Keratinocyte (primary cell): ENCODE measurements around the gene SOX5. TPM values are rescaled to one million over a fixed set of nuclear protein-coding genes. Genes with fewer than 3 reads are reported as not detected.

ENCODE experiments used
- DNase-seq: peaks from one replicate; pipeline ENCODE4 v3.0.0-alpha.2; 2011; ENCODE audit warnings: low read depth, missing footprints, low spot score
- FAIRE-seq: peaks from 2 replicates; lab custom pipeline; 2011; peaks lifted over from hg19 to GRCh38; lab: Jason Lieb, UNC
- H2AFZ ChIP-seq: 2 replicates; pipeline ENCODE4 v1.6.0; 2012; ENCODE audit warnings: low read length, control low read depth, inconsistent platforms; ENCODE audit not compliant: control insufficient read depth
- H3K27ac ChIP-seq: 2 replicates; pipeline ENCODE4 v1.5.1; 2011; ENCODE audit warnings: low read length; ENCODE audit not compliant: control insufficient read depth, insufficient read depth
- H3K27me3 ChIP-seq: 3 replicates; pipeline ENCODE4 v1.6.0; 2011; ENCODE audit warnings: low read length; ENCODE audit not compliant: control insufficient read depth, insufficient read depth; ENCODE audit errors: extremely low read depth
- H3K36me3 ChIP-seq, 2 experiments: 2 replicates in 1 of 2; 3 replicates in 1 of 2; pipeline ENCODE4 v1.5.1; 2011; ENCODE audit warnings: low read length in 2 of 2, mild to moderate bottlenecking in 1 of 2; ENCODE audit not compliant: control insufficient read depth in 2 of 2, insufficient read depth in 2 of 2; ENCODE audit errors: extremely low read depth in 1 of 2
- H3K4me1 ChIP-seq: 3 replicates; pipeline ENCODE4 v1.5.1; 2011; ENCODE audit warnings: low read length; ENCODE audit not compliant: control insufficient read depth, insufficient read depth; ENCODE audit errors: extremely low read depth
- H3K4me2 ChIP-seq: 3 replicates; pipeline ENCODE4 v1.6.0; 2011; ENCODE audit warnings: low read depth, low read length; ENCODE audit not compliant: control insufficient read depth, insufficient read depth; ENCODE audit errors: extremely low read depth
- H3K4me3 ChIP-seq, 3 experiments: fragments of 200-600 bp in 1 of 3; sonication (generic) in 1 of 3; 2 replicates in 2 of 3; 3 replicates in 1 of 3; pipeline ENCODE4 v1.5.1; 2011 to 2016; ENCODE audit warnings: low read length in 3 of 3, mild to moderate bottlenecking in 3 of 3, control low read depth in 2 of 3, inconsistent platforms in 1 of 3, low read depth in 1 of 3, mixed read lengths in 1 of 3, mixed run types in 1 of 3, moderate library complexity in 1 of 3; ENCODE audit not compliant: control insufficient read depth in 2 of 3, insufficient read depth in 2 of 3; ENCODE audit errors: extremely low read depth in 1 of 3
- H3K79me2 ChIP-seq: 2 replicates; pipeline ENCODE4 v1.6.0; 2012; ENCODE audit warnings: low read length; ENCODE audit not compliant: control insufficient read depth, insufficient read depth
- H3K9ac ChIP-seq: 3 replicates; pipeline ENCODE4 v1.6.0; 2011; ENCODE audit warnings: low read length; ENCODE audit not compliant: control insufficient read depth, insufficient read depth; ENCODE audit errors: extremely low read depth
- H3K9me1 ChIP-seq: 3 replicates; pipeline ENCODE4 v1.6.0; 2011; ENCODE audit warnings: low read length; ENCODE audit not compliant: control insufficient read depth, insufficient read depth; ENCODE audit errors: extremely low read depth
- H3K9me3 ChIP-seq: 2 replicates; pipeline ENCODE4 v1.5.1; 2012; ENCODE audit warnings: low read depth, low read length; ENCODE audit not compliant: control insufficient read depth
- H4K20me1 ChIP-seq: 3 replicates; pipeline ENCODE4 v1.6.0; 2011; ENCODE audit warnings: low read length; ENCODE audit not compliant: control insufficient read depth, insufficient read depth; ENCODE audit errors: extremely low read depth
- CTCF ChIP-seq, 3 experiments: IDR thresholded peaks in 1 of 3; conservative IDR thresholded peaks in 1 of 3; optimal IDR thresholded peaks in 1 of 3; 2 replicates in 2 of 3; 3 replicates in 1 of 3; pipeline versions ENCODE3 to v1.5.1; 2011; ENCODE audit warnings: low read length in 3 of 3, mild to moderate bottlenecking in 3 of 3, moderate library complexity in 2 of 3, control low read depth in 1 of 3, inconsistent platforms in 1 of 3; ENCODE audit not compliant: insufficient read depth in 2 of 3; ENCODE audit errors: extremely low read depth in 1 of 3
- EZH2 ChIP-seq: IDR thresholded peaks from one replicate; pipeline ENCODE4 v1.6.1; 2012; ENCODE audit warnings: inconsistent platforms, mild to moderate bottlenecking, low read length, moderate library complexity
- dilution Hi-C: fragments of 300-500 bp; cut with MboI; formaldehyde crosslinking; loops from one replicate; pipeline ENCODE4 v1.7.0; 2020; ENCODE audit warnings: low sequenced_read_pairs; ENCODE audit not compliant: extremely low pct_ligation_motif_present
- polyA plus RNA-seq, 5 experiments: library from polyadenylated mRNA; depleted of rRNA in 3 of 5; stranded (reverse) in 3 of 5; stranded (forward) in 1 of 5; unstranded in 1 of 5; fragments of >200 nt; gene quantifications; 1 replicate in 1 of 5; 2 replicates in 3 of 5; 3 replicates in 1 of 5; pipeline versions ENCODE4 v1.2.1 to v1.2.3, GENCODE V29; 2011 to 2012; ENCODE audit warnings: missing spikeins in 2 of 5, low read depth in 1 of 5, low replicate concordance in 1 of 5

SOX5 gene
- polyA plus RNA-seq, 1 donor (not counting 4 experiments of a cell fraction or from before 2014, with no cell fraction given) = not detected

GRCh38 chr12:23655112-23655511 lies 294.4 kb downstream of the SOX5 start:
- H3K4me1 ChIP-seq = no peaks in the 10 kb centered on the region
- FAIRE-seq = no peak

GRCh38 chr12:23648546-23648945 lies 300.9 kb downstream of the SOX5 start:
- Histone ChIP-seq H3K4me2 (no peak overlapping the region), H3K4me1 (no peaks in the 10 kb centered on the region), H3K4me3 (no peak overlapping the region), H3K9me1 (no peaks in the 10 kb centered on the region), H3K9ac (no peak overlapping the region), H3K36me3 (no peaks in the 10 kb centered on the region), H3K9me3 (no peaks in the 10 kb centered on the region), H3K79me2 (no peaks in the 10 kb centered on the region), H4K20me1 (no peaks in the 10 kb centered on the region), H2AFZ (no peak overlapping the region), H3K27me3 (no peaks in the 10 kb centered on the region), H3K27ac (no peak overlapping the region)
- TF ChIP-seq CTCF (optimal IDR thresholded peaks at IDR 0.05 in 1 of 3, IDR thresholded peaks at IDR 0.05 in 1 of 3, conservative IDR thresholded peaks at IDR 0.05 in 1 of 3; ENCODE audit: extremely low read depth in 1 of 3, insufficient read depth in 2 of 3, low read length in 3 of 3) (no peak), EZH2 (no peak)
- dilution Hi-C loops = no loop called here
- FAIRE-seq (no peak), DNase-seq (no peak)

More at GRCh38 chr12:23655112-23655511, 294.4 kb downstream of the SOX5 start:
- H4K20me1 ChIP-seq = no peaks in the 10 kb centered on the region
- H3K9me1 ChIP-seq = no peaks in the 10 kb centered on the region
- dilution Hi-C loops = no loop called here
- H2AFZ ChIP-seq = no peak overlapping the region
- no peaks in the 10 kb centered on the region for H3K27me3 ChIP-seq
- TF ChIP-seq EZH2 (no peak), CTCF (optimal IDR thresholded peaks at IDR 0.05 in 1 of 3, IDR thresholded peaks at IDR 0.05 in 1 of 3, conservative IDR thresholded peaks at IDR 0.05 in 1 of 3; ENCODE audit: extremely low read depth in 1 of 3, insufficient read depth in 2 of 3, low read length in 3 of 3) (no peak)
- no peaks in the 10 kb centered on the region for H3K79me2 ChIP-seq
- H3K9ac ChIP-seq = no peak overlapping the region
- no peaks in the 10 kb centered on the region for H3K9me3 ChIP-seq
- H3K36me3 ChIP-seq = no peaks in the 10 kb centered on the region
- no peak overlapping the region for H3K4me2 ChIP-seq
- DNase-seq = no peak
- H3K27ac ChIP-seq = no peak overlapping the region
- H3K4me3 ChIP-seq = no peak overlapping the region
